ENCODE data around the gene PTTG1IP.
A peak's percentile ranks its signal among the peaks of the same experiment; 100 is the strongest.

Gene PTTG1IP

GRCh38 chr21:44858291-44858690, 15.2 kb downstream of the PTTG1IP start:
- no peak for DNase-seq

- no peak for DNase-seq
Observed at GRCh38 chr21:44857127-44857892, 16.2 kb downstream of the PTTG1IP start.

- no peak for DNase-seq
Observed at GRCh38 chr21:44856131-44856530, 17.4 kb downstream of the PTTG1IP start.

- DNase-seq: no peak
Observed at GRCh38 chr21:44855572-44855971, 17.9 kb downstream of the PTTG1IP start.

GRCh38 chr21:44854664-44855446, 18.6 kb downstream of the PTTG1IP start:
- no peak for DNase-seq

GRCh38 chr21:44854391-44854663, 19.2 kb downstream of the PTTG1IP start:
- DNase-seq: no peak

GRCh38 chr21:44853601-44854390, 19.7 kb downstream of the PTTG1IP start:
- no peak for DNase-seq

DNA sequence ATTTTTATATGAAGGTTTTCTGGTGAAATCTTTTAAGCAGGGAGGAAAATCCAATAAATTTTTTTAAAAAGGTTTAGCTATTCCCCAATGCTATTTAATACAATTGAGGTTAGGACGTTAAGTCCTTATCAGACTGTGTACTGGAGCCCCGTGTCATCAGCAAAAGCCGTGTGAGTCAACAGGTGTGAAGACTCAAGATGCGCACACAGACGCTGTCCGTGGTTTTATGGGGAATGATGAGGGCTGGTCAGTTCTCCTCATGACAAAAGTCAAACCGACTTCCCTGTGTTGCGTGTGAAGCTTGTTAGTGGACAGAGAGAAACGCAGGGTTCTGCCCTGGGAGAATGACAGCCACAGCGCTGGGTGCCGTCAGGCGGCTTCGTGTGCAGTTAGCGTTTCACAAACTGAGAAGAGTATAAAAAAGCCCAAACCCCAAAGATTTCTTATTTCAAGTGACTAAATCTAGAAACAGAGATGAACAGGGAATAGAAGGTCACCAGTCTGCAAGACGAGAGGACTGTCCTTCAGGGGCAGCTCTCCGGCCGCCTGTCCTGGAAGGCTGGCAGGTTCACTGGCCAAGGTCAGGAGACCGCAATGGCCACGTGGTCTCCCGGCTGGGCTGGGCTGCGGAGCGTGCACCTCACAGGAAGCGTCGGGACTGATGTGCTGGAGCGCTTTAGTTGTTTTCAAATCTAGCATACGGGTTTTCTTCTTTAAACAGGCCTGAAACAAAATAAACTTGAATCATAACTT, 22.4 kb downstream of the PTTG1IP start:
- DNase-seq: no peak

- DNase-seq: no peak
Observed at GRCh38 chr21:44850208-44850800, 23.2 kb downstream of the PTTG1IP start.

GRCh38 chr21:44849616-44850130, 23.8 kb downstream of the PTTG1IP start:
- DNase-seq: no peak

DNA sequence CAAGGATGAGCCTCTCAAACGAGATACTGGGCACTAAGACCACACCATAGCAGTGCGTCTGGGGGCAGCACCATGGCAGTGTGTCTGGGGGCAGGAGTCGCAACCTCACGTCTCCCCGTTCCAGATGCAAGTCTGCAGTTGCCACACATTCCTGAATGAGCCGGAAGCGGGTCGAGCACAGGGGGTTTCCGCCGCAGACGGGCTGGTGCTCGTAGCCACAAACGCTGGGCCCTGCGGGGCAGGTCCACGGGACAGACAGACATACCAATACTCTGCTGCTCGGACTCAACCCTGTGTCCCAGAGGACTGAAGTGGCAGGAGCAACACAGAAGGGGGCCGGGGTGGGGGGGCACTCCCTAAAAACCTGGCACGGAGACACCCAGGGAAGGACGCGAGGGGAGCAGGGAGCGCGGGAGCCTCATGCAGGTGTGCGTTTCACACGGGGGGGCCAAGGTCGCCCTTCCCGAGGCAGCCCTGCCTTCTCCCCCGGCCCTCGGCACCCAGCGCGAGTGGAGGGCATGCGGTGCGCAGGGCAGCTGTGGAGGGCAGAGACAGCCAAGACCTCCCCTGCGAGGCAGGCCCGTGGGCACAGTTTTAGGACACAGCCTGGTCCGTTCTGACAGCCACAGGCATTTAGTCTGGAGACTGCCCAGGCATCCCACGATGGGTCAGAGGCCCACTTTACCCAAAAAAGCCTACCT, 24.5 kb downstream of the PTTG1IP start:
- no peak for DNase-seq

DNA sequence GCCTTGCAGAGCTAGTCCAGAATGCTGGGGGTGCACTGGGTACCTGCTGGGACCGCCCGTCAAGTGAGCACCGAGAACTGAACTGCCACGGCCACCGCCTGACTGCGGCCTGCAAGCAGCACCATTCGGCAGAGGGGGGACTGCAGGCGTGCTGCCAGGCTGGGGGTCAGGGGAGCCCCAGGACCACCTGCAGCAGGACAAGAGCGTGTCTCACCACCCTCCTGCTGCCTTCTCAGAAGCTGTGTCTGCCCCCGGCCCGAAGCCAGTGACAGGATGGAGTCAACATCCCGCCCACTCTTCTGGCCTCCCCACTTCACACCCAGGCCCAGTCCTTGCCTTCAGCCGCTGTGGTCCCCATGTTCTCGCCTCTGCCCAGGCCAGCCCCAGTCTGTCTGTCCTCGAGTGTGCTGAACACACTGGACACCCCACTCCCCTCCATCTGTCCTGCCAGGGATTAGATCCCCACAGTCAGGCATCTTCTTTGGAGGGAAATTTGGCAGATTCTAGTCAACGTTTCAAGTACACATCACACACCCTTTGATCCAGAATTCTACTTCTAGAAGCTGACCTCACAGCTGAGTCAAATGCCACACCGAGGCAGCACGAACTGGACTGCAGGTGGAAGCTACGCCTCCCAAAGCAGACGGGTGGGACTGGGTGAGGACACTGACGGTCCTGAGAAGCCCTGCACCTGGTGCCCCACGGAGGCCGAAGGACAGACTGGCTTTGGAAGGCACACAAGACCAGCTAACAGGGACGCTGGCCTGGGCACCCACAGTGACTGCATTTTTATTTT, 26.0 kb downstream of the PTTG1IP start:
- no peak for DNase-seq

- DNase-seq: no peak
Observed at GRCh38 chr21:44846485-44847260, 26.8 kb downstream of the PTTG1IP start.

DNA sequence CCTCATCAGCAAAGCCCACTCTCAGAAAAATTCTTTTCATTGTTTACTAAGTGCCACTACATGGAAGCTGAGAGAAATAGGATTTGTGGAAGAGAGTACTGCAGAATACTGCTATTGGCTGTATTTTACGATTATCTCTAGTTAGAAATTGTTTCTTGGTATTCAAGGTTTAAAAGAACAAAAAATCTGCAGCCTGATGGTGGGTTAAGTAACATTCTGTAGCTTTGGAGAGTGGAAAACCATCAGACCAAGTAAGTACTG, 27.3 kb downstream of the PTTG1IP start:
- no peak for DNase-seq

DNA sequence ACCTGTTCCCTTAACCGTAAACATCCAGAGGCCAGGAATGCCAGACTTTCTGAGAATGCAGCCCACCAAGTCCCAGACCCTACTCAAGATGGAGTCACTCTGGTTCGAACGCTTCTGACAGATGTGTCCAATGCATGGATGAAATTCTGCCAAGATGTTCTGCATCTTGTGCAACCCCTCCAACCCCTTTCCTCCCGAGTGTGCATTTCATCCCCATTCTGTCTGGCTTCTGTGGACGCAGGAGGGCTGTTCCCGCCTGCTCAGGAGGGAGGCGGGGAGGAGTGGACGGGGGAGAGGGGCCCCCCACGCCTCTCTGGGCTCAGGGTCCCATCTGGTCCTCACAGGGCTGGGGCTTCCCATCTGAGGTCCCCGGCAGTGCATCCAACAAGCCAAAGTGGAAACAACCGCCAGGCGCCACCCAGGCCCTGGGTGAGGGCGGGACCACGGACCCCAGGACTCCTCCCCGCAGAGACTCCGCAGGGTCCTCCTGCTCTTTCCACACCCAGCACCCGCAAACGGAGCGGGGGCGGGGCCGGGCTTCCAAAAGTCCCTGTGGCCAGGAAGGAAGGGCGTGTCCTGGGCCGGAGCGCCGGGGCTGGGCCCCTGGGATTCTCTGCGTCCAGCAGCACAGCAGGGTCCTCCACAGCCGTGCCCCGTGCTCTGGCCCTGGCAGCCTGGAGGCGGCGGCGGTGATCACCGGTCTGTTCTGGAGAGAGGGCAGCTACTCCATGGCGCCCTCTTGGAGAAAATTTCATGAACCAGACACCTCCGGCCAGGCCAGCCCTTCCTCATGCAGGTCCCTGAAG, 27.9 kb downstream of the PTTG1IP start:
- peak; percentile 26 for DNase-seq

- DNase-seq: no peak
Observed at GRCh38 chr21:44844256-44844655, 29.2 kb downstream of the PTTG1IP start.

DNA sequence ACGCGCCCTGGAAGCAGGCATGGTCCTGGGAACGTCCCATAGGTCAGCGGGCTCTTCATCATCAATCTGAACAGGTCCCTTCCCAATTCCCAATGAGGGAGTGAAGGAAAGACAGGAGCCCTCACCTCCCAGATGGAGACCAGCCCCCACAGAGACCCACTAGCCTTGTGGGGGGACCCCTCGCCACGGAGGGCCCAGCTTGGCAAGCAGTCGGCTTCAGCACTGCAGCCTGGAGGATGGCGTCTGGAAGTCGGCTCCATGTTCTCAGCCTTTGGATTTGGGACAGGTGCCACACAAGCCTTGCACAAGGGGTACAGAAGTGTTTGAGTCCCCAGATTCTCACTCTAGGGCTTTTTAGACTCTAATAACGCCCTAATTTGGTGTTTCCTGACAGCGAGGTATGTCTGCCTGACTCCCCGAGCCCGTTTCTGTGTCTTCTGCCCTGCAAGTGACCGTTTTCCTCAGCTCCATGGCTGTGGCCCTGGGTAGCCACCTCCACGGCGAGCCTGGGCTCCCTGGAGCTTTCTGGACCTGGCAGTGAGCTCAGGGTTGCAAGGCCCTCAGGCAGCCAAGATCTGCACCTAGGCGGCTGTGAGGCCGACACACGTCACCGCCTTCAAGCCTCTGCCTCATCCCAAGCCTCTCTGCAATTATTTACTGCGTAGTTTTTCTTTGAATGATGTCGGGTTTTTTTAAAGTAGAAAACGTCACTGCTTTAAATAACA, 30.6 kb downstream of the PTTG1IP start:
- no peak for DNase-seq

DNA sequence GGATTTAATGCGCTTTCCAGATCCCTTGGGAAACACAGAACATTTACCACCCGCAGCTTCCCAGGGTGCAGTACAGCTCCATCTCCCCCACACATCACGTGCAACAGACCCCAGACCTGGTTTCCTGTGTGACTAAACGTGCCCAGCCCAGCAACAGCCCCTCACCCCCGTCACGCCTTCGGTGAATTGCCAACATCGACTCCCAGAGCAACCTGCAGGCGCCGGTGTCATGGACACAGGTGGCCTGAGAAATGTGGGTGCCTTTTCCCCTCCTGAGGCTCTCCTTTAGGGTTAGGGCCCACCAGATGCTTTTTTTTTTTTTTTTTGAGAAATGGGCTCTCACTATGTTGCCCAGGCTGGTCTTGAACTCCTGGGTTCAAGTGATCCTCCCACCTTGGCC, 31.4 kb downstream of the PTTG1IP start:
- DNase-seq: no peak

GRCh38 chr21:44840771-44841170, 32.7 kb downstream of the PTTG1IP start:
- no peak for DNase-seq

Measured in activated effector memory CD4-positive, alpha-beta T cell treated with Interleukin-2 at 50 U/mL for 16 hours (primary cell).